AML-193 (cell line): ENCODE data around the gene FRK.
"Not testable (repeated sequence)": the region's sequence is repeated elsewhere in the genome, so short reads cannot be mapped to it uniquely, and the experiment has no call there.

Source experiments
- DNase-seq, 2 experiments: peaks; one replicate each; lab custom pipeline; 2025; lab: John Stamatoyannopoulos, UW

FRK gene, protein sequence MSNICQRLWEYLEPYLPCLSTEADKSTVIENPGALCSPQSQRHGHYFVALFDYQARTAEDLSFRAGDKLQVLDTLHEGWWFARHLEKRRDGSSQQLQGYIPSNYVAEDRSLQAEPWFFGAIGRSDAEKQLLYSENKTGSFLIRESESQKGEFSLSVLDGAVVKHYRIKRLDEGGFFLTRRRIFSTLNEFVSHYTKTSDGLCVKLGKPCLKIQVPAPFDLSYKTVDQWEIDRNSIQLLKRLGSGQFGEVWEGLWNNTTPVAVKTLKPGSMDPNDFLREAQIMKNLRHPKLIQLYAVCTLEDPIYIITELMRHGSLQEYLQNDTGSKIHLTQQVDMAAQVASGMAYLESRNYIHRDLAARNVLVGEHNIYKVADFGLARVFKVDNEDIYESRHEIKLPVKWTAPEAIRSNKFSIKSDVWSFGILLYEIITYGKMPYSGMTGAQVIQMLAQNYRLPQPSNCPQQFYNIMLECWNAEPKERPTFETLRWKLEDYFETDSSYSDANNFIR

DNA sequence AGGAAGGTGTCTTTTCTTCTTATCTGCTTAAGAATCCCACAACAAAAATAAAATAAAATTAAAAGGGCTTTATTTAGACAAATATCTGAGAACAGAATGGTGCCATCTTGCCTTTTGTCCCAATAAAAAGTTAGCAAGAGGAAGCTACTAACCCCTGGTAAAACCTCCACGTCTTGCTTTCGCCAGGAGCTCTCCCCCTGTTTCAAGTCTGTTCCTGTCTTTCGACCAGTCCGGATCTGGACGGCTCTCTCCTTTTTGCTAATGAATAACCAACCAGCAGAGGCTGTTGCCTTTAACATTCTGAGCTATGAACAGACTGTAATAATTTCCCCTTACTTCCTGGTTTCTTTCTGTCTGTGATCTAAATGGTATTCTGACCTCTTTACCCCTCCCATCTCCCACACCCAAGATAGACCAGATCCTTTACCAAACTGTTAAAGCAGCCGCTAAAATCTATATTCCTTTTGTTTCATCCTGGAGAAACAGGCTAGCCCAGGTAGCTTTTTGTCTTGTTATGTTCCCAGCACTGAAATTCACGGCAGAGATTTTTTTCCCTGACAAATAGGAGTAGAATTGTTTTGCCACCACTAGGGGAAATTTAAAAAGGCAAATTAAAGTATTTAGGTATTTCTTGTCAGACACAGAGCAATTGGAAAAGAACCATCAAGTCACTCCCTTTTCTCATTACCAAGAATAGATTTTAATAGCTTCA, at the start of gene FRK:
FRK (minus strand) TSS at position 320 of the 712 bp plus-strand sequence. CDS start 580 bp downstream, outside the sequence.
- no peak for DNase-seq

DNA sequence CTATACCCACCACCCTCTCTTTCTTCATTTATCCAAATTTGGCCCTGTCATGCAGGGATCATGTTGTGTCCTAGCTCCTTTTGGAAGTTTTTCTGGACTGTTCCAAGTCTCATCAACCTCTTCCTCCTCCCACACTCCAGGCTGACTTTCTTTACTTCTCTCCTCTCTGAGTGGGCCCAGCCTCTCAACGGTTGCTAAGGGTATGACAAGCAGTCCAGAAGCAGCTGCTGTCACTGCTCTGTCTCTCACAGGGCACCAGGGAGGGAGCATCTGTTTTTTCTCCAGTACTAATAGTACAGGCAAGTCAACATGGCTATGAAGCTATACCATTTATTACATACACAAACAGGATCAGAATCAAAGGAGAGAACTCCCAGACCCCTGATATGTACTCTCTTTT, 48.1 kb upstream of the FRK start:
- DNase-seq = no peak

DNA sequence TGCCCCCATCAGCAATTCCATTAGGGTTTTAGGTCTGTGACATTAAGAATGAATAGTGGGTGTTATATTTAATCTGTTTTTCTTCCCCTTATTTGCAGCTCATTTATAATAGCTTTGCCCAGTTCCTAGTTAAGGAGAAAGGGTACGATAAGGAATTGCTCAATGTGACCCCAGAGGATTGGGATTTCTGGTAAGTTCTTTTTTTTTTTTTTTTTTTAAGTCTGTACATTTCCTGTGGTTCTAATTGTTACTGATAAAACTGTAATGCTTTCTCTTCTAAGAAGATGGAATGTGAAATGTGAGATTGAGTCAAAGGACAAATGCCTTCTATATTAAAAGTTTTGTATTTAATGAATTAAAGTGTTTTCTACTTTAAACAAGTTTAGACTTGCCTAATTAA, 45.5 kb upstream of the FRK start:
- DNase-seq = no peak

DNA sequence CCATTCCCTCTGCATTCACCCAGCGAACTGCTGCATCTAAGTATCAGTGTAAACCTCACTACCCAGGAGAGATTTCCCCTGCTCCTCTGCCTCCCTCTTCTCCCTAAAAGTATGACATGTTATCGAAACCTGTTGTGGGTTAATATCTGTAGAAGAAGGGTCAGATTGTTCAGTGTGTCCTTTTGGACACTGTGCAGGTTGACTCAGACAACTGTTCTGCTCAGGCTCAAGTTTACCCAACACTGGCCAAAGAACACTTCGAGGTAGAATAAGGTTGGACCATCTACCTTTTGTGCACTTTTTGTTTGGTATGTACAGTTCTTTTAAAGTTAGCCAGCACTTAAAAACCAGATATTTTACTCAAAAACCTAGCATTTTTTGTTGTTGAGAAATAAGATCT, 44.6 kb upstream of the FRK start:
- DNase-seq = no peak

DNA sequence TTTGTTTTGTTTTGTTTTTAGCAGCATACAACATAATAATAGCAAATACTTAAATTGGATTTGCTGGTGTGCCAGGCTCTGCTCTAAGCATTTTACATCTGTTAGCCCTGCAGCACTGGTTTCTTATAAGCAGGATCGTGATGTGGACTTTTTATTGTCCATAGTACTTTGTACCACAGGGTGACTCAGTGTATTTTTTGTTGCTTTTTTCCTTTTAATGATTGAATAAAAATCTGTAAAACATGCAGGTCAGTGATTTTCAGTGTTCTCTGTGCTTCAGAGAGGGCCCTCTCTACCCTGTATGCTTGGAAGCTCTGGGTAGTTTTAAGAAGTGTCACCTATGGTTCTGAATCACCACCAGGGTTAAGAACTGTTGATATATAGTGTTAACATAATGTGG, 43.9 kb upstream of the FRK start:
- DNase-seq = no peak

DNA sequence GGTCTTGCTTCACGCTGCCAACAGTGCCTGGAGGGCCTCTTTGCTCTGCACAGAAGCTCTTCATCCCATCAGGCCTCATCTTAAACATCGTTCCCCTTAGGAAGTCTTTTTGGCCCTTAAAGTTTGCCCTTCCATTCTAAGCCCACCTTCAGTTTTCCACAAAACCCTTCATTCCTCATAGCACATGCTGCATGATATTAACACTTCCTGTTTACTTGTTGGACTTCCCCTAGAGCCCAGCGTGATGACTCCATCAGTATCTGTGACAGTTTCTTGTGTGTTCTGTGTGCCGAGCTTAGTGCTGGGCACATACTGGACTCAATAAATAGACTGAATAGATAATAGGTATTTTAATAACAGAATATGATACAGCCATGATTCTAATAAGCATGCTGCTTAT, 42.2 kb upstream of the FRK start:
- peak; percentile 20 to 38 for DNase-seq

DNA sequence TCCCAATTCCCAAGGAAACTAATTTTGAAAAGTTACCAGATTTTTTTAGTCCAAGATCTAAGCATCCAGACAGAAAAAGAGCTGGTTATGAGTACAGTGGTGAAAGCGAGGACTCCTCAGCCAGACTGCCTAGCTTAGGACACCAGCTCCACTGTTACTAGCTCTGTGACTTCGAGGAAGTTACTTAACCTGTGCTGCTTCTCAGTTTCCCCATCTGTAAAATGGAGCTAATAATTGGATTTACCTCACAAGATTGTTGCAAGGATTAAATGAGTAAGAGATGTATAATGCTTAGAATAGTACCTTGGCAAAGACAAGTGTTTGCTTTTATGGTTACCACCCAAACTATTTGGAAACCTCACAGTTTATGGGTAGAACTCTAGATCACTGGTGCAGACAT, 41.1 kb upstream of the FRK start:
- no peak for DNase-seq

DNA sequence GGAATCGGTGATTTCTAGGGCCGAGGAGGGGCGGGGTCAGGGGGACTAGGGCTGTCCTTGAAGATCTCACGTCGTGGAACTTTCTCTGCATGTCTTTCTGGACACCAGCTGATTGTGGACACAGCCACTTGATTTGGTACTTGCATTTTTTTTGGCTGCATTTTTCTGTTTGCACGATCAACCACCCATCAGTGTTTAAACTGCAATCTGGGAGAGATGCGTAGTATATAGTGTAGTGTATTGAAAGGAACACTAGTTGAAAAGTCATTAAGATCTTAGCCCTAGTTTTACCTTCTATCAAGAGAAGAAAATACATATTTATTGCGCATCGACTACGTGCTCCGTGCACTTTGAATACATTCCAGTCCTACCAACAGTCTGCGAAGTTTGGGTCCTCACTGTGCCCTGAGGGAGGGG, 40.6 kb upstream of the FRK start:
- DNase-seq = no peak

DNA sequence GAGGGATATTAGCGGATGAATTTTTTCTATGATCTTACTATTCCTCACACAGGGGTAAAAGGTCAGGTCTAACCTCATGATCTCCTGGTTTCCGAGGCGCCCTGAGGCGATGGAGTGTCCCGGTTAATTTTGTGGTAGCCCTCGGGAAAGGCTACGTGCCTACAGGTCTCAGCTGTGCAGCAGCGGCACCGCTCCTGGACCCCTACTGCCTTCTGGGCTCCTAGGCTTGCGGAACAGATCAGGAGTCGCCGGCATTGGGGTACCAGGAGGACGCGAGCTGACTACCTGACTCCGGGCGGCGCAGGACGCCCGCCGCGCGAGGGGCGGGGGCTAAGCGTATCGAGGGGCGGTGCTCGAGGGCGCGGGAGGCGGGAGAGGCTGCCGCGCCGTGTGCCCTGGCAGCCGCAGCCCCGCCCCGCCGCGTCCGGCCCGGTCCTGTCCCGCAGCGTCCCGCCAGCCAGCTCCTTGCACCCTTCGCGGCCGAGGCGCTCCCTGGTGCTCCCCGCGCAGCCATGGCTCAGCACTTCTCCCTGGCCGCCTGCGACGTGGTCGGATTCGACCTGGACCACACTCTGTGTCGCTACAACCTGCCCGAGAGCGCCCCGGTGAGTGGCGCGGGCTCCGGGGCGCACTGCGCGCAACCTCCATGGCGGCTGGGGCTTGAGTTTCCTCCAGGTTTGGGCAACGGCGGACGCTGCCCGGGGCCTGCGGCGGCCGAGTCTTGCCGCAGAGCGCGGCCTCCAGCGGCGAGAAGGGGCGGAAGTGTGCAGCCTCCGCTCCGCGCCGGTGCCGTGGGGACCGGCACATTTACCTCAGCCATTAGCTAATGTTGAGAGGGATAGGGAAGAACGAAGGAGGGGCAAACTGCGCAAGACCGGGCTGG, 40.0 kb upstream of the FRK start, which contains the start of gene NT5DC1:
NT5DC1 (plus strand) TSS at position 435 of the 883 bp plus-strand sequence; CDS start at position 513, 78 bp downstream.
- DNase-seq = peak; percentile 87 to 88

DNA sequence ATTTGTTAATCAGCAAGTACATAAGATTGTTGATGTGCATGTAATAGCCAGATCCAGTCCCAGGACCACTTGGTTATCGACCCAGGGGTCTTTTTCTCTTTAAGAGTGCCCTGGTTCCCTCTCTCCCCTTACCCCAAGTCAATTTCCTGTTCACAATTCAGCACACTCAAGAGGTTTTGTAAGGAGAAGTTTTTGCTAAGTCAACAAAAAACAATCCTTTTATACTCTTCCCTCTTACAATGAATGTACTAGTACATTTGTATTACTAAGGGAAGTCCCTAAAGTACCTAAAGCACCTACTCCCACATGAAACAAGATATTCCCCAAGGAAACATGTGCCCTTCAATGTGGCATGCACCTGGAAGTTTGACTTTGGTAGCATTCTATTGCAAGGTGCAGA, 38.3 kb upstream of the FRK start:
- no peak for DNase-seq

DNA sequence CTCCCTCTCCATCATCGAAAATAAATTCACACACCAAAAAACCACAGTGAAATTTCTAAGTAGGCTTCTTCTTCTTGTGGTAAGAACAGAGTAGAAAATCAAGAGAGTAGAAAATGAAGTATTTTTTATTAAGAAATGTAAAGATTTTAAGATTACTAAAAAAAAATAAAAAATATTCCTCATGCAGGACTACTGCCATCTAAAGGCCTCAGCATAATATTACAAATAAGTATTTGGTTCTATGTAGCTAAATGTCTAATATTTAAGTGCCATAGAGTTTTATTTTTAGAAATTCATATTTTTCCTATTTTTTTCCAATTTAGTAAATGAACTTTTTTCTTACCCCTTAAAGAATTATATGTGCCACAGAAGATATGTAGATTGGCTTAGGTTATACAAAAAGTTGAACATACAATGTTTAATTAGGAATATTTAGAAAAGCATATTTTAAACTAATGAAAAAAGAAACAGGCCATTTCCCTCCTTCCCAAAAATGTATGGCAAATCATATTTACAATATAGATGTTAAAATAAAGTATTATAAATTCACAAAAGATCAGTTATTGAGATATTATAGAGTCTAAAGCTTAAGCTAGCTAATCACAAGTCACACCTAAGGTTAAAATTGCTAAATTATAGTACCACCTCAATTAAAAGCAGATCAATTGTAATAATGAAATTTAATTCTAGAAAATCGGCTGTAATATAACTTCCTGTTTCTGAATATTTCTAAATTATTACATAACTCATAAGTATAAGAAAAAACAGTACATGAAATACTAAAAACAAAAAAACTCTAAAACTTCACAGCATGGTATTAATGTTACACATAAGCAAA, 36.5 kb upstream of the FRK start:
- DNase-seq = peak; percentile 61 to 67

DNA sequence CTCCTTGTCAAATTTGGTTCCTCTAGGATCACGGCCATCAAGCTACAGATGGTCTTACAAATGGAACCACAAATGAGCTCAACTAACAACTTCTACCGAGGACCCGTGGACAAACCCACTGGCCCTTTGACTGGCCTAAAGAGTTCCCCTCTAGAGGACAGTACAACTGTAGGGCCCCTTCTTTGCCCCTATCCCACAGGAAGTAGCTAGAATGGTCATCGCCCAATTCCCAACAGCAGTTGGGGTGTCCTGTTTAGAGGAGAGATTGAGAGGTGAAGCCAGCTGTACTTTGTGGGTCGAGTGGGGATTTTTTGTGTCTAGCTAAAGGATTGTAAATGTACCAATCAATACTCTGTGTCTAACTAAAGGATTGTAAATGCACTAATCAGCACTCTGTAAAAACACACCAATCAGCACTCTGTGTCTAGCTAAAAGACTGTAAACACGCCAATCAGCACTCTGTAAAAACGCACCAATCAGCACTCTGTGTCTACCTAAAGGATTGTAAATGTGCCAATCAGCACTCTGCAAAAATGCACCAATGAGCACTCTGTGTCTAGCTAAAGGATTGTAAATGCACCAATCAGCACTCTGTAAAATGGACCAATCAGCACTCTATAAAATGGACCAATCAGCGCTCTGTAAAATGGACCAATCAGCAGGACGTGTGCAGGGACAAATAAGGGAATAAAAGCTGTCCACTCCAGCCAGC, 35.5 kb upstream of the FRK start:
- not testable (repeated sequence) for DNase-seq

DNA sequence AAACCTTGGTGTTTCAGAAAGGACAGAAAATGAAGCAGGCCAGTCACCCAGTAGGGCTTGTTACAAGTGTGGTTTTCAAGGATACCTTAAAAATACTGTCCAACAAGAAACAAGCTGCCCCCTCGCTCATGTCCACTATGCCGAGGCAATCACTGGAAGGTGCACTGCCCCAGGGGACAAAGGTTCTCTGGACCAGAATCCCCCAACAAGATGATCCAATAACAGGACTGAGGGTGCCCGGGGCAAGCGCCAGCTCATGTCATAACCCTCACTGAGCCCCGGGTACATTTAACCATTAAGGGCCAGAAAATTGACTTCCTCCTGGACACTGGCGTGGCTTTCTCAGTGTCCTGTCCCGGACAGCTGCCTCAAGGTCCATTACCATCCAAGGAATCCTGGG, 33.4 kb upstream of the FRK start:
- DNase-seq = no peak

DNA sequence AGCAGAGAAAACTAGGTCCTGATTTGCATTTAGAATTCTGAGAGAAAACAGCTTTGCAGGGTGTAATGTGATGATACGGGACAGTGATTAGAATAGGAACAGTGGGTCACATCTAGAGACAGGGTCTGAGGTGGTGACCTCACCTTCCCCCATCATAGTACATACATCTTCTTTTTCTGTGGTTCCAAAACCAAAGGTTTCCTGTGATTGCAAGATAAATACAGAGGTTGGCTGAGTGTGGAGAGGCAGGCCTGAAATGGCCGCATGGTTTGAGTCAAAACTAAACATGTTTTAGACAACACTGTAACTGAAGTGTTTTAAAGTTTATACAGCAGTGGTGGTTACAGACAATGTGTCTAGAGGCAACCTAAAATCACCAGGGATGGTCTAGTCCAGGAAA, 29.6 kb upstream of the FRK start:
- DNase-seq = no peak

DNA sequence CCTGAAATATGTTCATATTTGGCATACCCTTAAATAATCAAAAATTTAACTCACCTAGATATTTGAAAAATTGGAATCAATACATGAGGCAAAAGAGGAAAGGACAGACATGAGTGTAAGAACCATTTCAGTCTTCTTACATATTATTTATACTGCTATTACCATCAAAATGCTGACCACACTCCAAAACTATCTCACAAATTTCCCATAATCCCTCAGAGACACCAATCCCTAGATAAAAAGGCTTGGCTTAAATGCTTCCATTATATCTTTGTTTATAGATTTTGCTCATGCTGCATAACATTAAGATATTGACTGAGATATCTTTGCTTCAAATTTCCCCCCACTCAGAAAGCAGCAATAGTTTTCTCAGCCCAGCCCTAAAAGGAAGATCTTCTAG, 28.3 kb upstream of the FRK start:
- no peak for DNase-seq

DNA sequence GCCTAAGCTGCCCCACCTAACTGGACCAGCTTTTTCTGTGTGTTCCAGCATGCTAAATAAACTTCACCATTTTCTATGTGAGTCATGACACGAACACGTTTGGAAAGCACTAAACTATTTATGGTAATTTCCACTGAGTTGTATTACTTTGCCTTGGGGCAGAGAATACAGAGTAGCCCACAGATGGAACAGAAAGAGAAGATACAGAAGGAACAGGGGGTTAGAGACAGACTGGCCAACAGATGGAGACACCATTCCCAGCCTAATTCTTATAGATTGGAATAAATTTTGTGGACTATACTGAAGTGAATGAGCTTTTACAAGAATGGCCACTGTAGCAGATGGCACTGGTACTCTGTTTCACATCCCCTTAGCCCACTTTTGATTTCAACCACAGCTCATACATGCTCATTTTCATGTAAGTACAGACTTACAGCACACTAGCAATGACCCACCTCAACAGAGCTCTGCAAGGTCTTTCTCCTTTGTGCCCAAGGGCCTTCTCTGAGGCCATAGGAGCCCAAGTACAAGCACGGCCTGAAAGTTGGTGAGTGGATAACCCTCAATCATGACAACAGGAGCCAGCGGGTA, 26.8 kb upstream of the FRK start:
- DNase-seq = no peak

DNA sequence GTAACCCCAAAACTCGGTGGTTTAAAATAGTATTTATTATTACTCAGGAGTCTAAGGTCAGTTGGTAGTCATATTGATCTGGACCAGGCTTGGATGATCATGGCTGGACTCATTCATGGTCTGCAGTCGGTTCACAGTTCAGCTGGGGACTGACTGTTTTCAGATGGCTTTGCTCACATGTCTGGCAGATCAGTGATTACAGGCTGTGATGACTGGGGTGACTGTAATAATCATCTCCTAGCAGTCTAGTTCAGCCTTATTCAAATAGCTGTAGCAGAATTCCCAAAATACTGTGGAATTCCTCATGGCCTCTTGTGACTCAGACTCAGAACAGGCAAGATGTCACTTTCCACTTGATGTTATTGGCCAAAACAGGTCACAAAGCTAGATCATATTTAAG, 23.6 kb upstream of the FRK start:
- no peak for DNase-seq

DNA sequence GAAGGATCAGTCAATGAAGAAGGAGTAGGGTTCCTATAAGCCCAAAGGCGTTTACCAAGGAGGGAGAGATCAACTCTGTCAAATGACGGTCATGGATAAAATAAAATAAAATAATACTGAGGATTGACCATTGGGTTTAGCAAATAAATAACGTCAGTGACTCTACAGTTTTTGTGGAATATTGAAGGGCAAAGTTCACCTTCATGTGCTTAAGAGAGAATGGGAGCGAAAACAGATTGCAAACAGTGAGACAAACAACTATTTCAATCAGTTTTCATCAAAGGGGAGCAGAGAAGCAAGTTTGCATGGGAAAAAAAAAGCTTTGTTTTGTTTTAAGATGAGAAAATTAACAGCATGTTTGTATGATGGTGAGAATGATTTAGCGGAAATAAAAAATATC, 22.4 kb upstream of the FRK start:
- no peak for DNase-seq

DNA sequence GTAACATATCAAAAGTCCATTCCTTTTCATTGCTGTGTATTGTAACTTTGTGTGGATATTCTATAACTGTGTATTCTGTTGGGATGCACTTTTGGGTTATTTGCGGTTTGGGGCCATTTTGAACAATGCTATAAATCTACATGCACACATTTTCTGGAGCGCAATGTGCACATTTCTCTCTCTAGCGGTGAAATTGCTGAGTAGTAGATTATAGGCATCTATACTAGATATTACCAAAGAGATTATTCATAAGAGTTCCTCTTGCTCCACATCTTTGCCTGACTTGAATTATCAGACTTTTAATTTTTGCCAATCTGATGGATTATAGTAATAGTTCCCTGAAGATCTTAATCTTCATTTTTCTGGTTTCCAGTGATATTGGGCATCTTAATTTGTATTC, 18.3 kb upstream of the FRK start:
- DNase-seq = no peak

DNA sequence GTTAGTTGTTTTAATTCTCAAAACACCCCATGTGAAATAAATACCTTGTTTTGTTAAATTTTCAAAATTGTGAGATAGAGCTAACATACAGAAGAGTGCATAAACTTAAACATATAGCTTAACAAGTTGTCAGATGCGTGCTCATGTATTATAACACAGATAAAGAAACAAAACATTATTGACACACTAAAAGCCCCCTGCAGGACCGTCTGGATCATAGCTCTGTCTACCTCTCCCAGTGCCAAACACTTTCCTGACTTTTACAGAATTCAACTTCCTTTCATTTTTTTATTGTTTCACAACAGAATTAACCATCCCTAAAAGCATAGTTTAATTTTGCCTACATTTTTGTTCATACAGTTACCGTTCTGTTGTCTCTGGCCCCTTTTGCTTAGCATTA, 17.8 kb upstream of the FRK start:
- DNase-seq = no peak
